HG03442 (cell line): ENCODE measurements around the gene RILPL2.
A peak's percentile ranks its signal among the peaks of the same experiment; 100 is the strongest.
"Not testable (repeated sequence)": the region's sequence is repeated elsewhere in the genome, so short reads cannot be mapped to it uniquely, and the experiment has no call there.

ENCODE experiments used
- ATAC-seq: cut with Tn5 transposase; IDR thresholded peaks from one replicate; pipeline ENCODE4 v1.9.1; 2021; ENCODE audit warnings: mild to moderate bottlenecking, moderate library complexity; ENCODE audit not compliant: unreplicated experiment

The RILPL2 gene

DNA sequence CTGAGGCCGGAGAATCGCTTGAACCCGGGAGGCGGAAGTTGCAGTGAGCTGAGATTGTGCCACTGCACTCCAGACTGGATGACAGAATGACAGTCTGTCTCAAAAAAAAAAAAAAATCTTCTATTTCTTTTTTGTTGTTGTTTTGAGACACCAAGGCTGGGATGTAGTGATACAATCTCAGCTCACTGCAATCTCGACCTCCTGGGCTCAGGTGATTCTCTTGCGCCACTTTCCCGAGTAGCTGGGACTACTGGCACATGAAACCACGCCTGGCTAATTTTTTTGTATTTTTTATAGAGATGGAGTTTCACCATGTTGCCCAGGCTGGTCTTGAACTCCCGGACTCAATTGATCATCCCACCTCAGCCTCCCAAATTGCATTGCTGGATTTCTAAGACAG is 14.2 kb upstream of the RILPL2 start:
- no peak for ATAC-seq

DNA sequence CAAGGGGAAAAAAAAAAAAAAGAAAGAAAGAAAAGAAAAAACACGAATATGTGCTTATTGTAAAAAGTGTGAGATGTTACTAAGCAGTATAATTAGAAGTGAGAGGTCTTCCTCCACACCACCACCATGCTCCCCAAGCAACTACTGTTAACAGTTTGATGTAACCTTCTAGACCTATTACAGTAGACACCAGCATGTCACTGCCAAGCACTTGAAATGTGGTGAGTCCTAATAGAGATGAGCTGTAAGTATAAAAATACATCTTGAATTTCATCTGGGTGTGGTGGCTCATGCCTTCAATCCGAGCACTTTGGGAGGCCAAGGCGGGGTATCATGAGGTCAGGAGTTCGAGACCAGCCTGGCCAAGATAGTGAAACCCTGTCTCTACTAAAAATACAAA is 13.4 kb upstream of the RILPL2 start:
- ATAC-seq = no peak

DNA sequence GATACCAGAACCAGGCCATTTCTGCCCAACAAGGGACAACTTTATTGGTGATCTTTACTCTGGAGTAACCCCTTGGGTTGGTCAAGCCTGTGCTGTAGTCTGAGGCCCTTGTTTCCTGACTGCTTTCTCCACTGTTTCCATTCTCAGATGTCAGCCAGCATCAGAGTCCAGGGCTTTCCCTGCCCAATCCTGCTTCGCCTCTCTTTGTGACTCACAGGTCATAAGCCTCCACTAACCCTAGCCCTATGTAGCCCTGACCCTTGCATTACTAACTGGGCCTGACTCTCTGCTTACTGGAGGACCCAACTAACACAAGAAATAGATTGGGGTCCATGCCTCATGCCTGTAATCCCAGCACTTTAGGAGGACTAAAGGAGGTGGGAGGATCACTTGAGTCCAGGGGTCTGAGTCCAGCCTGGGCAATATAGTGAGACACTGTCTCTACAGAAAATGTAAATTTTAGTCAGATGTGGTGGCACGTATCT is 12.8 kb upstream of the RILPL2 start:
- no peak for ATAC-seq

DNA sequence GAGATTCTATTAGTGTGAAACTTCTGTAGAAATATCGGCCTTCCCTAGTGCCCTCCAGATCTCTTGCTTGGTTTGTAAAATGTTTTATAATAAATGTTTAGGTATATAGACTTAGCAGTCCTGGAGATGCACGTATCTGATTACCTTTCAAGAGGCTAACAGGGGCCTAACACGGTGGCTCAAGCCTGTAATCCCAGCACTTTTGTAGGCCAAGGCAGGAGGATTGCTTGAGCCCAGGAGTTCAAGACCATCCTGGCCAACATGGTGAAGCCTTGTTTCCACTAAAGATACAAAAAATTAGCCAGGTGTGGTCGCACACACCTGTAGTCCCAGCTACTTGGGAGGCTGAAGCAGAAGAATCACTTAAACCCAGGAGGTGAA is 9.8 kb upstream of the RILPL2 start:
- no peak for ATAC-seq

DNA sequence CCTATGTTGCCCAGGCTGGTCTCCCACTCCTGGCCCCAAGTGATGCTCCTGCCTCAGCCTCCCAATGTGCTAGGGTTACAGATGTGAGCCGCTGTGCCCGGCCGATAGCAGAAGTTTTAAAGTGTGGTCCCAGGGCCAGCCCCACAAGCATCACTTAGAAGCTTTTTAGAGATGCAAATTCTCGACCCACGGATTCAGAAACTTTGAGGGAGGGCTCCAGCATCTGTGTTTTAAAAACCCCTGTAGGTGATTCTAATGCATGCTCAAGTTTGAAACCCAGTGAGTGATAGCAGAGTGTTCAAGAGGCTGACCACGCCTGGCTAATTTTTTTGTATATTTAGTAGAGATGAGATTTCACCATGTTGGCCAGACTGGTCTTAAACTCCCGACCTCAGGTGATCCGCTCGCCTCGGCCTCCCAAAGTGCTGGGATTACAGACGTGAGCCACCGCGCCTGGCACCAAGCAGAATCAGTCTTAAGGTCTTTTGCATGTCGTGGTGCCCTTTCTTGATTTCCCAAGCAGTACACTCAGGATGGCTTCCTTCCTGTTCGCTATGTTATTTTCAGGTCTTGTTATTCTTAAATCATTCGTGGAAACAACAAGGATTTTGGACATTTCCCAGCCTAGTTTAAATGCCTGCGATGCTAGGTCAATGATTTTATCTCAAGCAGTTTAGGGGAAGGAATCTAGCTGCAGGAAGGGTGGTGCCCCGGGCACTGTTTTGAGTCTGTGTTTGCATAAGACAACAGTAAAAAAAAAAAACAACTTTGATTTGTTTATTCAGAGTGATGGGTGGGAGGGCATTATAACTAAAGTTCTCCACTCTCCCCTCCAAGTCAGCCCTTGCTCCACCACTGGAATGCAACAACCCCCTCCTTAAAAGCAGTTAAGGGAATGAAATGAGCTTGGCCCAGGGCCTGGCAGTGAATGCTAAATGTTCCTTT is 9.2 kb upstream of the RILPL2 start:
- no peak for ATAC-seq

DNA sequence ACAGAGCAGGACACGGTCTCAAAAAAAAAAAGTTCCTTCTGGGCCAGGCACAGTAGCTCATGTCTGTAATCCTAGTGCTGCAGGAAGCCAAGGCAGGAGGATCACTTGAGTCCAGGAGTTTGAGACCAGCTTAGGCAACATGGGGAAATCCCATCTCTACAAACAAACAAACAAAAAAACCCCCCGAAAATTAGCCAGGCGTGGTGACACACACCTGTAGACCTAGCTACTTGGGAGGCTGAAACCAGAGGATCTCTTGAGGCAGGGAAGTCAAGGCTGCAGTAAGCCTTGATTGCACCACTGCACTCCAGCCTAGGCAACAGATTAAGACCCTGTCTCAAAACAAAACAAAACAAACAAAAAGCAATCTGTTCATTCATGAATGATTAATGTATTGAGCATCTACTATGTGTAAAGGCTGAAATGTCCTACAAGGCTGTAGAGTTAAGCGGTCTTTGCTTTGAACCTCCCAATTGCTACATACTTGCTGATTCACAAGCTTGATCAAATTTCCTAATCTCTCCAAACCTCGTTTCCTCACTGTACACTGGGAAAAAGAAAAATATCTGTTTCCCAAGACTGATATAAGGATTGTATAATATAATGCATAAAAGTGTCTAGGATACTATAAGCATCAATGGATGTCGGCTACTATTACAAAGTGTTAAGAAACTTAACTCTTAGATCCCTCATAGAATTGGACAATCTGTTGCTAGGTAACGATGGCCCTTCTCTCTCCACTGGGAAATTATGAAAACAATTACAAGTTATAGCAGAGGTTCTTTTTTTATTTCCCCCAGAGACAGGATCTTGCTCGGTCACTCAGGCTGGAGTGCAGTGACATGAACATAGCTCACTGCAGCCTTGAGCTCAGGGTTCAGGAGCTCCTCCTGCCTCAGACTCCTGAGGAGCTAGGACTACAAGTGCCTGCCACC is 7.9 kb upstream of the RILPL2 start:
- ATAC-seq = no peak

DNA sequence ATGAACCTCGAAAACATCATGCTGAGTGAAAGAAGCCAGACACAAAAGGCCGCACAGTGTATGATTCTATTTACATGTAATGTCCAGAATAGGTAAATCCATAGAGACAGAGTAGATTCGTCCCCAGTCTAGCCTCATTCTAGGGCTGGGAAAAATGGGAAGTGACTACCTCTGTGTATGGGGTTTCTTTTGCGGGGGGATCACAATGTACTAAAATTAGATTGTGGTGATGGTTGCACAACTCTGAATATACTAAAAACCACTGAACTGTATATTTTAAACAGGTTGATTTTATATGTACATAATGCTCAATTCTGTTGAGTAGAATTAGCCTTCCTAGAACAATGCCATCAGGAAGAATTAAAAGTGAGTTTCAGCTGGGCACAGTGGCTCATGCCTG is 6.3 kb upstream of the RILPL2 start:
- no peak for ATAC-seq

DNA sequence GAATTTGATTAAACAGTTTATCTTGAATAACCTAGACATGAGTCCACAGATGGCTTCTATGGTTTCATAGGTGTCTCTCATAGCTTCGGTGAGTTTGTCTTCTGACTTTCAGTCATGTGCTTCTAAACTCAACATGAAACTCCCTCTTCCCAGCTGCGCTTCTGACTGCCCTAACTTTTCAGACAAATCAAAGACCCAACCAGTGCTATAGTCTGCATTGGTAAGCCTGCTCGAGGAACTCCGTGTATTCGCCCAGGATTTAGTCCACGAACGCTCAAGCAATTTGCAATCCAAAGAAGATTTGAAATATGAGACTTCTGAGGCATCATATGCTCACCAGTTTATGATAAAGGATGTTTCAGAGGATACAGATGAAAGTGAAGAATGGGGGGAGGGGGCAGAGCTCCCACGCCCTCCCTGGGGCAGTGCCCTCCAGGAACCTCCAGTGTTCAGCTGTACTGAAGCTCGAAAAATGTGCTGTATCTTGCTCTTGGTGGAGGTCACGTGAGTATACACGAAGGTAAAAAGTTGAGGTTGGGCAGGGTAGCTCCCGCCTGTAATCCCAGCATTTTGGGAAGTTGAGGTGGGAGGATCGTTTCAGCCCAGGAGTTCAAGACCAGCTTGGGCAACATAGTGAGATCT is 5.2 kb upstream of the RILPL2 start:
- peak; percentile 48 for ATAC-seq

DNA sequence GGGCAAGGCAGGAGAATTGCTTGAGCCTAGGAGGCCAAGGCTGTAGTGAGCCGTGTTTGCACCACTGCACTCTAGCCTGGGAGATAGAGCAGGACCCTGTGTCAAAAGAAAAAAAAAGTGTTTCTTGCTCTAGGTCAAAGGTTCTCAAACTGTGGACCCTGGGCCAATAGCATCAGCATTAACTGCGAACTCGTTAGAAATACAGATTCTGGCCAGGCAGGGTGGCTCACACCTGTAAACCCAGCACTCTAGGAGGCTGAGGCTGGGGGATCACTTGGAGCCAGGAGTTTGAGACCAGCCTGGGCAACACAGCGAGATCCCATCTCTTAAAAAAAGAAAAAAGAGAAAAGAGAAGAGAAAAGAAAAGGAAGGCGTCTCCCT is 858 bp downstream of the RILPL2 start:
- ATAC-seq = no peak

DNA sequence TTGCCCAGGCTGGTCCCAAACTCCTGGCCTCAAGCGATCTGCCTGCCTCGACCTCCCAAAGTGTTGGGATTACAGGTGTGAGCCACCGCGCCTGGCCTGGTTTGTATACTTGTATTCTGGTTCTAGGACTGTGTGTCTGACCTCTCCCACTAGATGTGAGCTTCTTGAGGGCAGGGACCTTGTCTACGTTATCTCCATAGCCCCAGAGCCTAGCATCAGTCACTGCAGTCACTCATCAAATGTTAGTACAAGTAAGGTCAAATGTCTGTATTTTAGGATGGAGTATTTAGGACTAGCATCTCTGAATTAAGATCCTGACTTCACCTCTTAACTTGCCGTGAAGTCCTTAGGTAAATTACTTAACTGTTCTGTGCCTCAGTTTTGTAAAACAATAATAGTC is 2.9 kb downstream of the RILPL2 start:
- ATAC-seq = no peak

DNA sequence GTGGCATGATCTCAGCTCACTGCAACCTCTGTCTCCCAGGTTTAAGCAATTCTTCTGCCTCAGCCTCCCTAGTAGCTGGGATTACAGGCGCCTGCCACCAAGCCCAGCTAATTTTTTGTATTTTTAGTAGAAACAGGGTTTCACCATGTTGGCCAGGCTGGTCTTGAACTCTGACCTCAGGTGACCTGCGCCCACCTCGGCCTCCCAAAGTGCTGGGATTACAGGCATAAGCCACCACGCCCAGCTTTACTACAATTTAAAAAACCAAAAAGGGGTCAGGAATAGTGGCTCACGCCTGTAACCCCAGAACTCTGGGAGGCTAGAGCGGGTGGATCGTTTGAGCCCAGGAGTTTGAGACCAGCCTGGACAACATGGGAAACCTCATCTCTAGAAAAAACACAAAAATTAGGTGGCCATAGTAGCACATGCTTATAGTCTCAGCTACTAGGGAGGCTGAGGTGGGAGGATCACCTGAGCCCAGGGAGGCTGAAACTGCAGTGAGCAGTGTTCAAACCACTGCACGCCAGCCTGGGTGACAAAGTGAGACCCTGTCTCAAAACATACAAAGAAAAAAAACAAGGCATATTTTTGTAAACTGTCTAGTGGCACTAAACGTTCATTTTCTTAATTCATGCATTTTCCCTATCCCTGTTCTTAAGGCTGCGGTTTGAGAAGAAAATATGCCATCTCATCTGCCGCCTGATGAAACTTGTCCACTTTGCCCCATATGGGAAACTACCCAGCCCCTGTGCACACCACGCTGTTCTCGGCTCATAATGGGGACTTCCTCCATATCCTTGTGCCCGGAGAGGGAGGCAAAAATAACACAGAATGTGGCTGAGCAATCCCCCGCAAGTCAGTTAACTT is 4.3 kb downstream of the RILPL2 start:
- ATAC-seq = not testable (repeated sequence)

DNA sequence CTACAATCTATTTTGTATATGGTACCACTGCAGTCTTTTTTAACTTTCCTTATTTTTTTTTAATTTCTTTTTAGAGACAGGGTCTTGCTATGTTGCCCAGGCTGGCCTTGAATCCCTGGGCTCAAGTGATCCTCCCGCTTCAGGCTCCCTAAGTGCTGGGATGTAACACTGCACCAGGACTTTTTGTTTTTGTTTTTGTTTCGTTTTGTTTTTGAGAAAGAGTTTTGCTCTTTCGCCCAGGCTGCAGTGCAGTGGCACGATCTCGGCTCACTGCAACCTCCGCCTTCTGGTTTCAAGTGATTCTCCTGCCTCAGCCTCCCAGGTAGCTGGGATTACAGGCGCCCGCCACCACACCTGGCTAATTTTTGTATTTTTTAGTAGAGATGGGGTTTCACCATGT is 7.4 kb downstream of the RILPL2 start:
- ATAC-seq = not testable (repeated sequence)

DNA sequence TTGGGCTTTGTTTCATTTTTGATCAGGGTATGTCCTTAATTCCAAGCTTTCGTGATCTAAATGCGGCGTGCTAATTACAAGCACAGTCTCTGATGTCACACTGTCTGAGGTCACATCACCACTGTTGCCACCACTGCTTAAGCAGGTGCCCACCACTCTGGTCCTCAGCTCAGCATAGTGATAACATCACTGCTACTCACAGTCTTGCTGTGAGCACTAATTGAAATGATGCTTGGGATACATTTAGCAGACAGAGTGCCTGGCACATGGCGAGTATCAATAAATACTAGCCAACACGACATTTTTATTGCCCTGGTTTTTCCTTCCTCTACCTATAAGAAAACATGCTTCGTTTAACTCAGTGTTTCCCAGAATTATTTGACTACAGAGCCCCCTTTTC is 7.9 kb downstream of the RILPL2 start:
- ATAC-seq = no peak

DNA sequence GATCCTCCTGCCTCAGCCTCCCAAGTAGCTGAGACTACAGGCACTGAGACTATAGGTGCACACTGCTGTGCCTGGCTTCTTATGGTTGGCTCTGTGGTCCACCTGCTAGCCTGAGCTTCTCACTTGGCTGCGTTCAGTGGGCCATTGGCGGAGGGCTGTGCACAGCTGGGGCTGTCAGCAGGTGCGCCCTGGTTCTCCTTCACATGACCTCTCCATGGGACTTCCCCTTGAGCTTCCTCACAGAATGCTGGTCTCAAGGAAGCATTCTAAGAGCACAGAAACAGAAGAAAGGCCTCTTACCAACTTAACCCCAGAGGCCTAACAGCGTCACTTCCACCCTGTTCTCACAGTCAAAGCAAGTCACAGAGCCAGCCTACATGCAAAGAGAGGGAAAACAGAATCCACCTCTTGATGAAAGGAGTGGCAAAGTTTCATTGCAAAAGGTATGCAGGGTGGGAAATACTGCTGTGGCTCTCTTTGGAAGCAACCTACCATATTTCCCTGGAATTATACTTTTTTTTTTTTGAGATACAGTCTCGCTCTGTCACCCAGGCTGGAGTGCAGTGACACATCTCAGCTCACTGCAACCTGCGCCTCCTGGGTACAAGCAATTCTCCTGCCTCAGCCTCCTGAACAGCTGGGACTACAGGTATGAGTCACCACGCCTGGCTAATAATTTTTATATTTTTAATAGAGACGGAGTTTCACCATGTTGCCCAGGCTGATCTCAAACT is 9.3 kb downstream of the RILPL2 start:
- peak; percentile 86 for ATAC-seq

DNA sequence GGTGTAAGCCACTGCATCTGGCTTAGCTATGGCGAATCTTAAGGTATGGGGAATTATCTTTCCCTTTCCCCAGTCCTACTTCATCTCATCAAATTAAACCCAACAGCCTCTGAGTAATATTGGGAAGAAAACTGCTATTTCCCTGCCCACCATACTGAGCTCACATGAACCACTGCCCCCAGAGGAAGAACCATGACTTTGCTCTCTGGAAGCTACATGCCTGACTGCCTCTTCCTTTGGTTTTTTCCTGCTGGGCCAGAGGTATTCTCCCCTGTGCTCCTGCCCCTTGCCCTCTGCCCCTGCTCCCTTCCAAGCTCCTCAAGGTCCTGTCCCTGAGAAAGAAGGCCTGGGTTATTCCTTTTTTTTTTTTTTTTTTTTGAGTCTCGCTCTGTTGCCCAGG is 15.2 kb downstream of the RILPL2 start:
- no peak for ATAC-seq

DNA sequence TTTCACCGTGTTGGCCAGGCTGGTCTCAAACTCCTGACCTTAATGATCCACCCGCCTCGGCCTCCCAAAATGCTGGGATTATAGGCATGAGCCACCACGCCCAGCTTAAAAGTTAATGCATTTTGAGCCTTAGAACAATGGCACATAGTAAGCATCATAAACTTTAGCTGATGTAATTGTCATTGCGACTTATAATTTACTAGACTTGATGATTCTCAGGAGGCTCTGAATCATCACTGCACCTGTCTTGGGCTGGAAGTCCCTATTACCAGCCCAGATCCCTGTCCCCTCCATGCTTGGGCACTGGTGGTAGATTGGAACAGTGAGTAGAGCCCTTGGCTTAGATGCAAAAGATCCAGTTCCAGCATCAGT is 26.5 kb downstream of the RILPL2 start:
- no peak for ATAC-seq

DNA sequence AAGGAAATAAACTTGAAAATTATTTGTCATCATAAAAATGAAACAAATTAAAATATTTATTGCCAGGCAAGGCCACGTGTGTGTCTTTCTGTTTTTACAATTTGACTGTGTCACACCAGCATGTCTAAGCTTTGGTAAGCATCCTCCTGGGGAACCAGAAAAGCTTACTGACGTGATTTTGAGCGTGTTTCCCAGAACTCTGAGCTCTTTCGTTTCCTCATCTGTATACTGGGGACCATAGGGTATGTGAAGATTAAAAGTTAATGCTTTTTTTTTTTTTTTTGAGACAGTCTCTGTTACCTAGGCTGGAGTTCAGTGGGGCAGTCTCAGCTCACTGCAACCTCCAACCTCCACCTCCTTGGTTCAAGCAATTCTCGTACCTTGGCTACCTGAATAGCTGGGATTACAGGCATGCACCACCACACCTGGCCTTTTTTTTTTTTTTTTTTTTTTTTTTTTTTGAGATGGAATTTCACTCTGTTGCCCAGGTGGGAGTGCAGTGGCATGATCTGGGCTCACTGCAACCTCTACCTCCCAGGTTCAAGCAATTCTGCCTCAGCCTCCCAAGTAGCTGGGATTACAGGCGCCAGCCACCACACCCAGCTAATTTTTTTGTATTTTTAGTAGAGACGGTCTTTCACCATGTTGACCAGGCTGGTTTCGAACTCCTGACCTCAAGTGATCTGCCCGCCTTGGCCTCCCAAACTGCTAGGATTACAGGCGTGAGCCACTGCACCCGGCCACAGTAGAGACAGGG is 27.0 kb downstream of the RILPL2 start:
- not testable (repeated sequence) for ATAC-seq

DNA sequence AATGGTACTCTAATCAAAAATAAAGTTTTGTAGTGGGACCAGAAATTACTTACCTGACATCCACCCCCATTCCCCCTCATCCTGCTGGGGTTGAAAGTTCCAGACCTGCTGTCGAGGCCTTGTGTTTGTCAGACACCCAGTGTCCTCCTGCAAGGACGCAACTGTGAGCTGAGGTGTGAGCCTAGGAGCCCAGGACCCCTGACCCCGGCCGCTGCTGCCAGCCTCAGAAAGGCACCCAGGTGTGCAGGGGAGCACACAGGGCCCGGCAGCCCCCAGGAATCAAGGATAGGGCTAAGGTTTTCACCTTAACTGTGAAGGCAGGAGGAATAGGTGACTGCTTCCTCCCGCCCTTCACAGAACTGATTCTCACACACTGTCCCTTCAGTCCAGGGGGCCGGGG is 27.9 kb downstream of the RILPL2 start:
- not testable (repeated sequence) for ATAC-seq

DNA sequence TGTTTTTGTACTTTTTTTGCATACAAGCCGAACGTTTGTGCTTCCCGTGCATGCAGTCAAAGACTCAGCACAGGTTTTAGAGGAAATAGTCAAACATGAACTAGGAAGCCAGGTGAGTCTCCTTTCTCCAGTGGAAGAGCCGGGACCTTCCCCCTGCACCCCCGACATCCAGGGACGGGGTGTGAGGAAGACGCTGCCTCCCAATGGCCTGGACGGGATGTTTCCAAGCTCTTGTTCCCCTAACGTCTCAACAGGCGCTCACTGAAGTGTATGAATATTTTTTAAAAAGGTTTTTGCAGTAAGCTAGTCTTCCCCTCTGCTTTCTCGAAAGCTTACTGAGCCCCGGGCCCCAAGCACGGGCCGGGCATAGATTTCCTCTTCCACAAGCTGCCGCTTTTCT is 28.6 kb downstream of the RILPL2 start:
- not testable (repeated sequence) for ATAC-seq
